Muscle of leg (tissue), 11 donors: ENCODE data around the gene CAMKMT. TPM values are rescaled to one million over a fixed set of nuclear protein-coding genes. Genes with fewer than 3 reads are reported as not detected.

Experiments
- DNase-seq: peaks from one replicate; pipeline ENCODE4 v3.0.0; 2013
- H3K27ac ChIP-seq: one replicate; pipeline ENCODE4 v1.5.1; 2013; ENCODE audit warnings: mild to moderate bottlenecking, low read length, control low read depth
- H3K27me3 ChIP-seq: one replicate; pipeline ENCODE4 v1.6.1; 2013; ENCODE audit warnings: low read length; ENCODE audit not compliant: control insufficient read depth, insufficient read depth
- H3K36me3 ChIP-seq: one replicate; pipeline ENCODE4 v1.6.1; 2013; ENCODE audit warnings: low read length; ENCODE audit not compliant: control insufficient read depth, insufficient read depth
- H3K4me1 ChIP-seq: one replicate; pipeline ENCODE4 v1.6.1; 2013; ENCODE audit warnings: low read length; ENCODE audit not compliant: control insufficient read depth, insufficient read depth
- H3K4me3 ChIP-seq: one replicate; pipeline ENCODE4 v1.5.1; 2013; ENCODE audit warnings: low read length, control low read depth
- H3K9me3 ChIP-seq: replicated peaks from 2 replicates; pipeline ENCODE4 v1.6.1; 2013; ENCODE audit warnings: low read depth, low read length; ENCODE audit not compliant: control insufficient read depth
- WGBS: methylation state at CpG from one replicate; pipeline ENCODE4 v1.1.5; 2013; ENCODE audit warnings: missing lambda C conversion rate; ENCODE audit not compliant: insufficient coverage; 5-methylcytosine and 5-hydroxymethylcytosine counted together
- polyA plus RNA-seq, 8 donors: library from polyadenylated mRNA; unstranded; fragments of 120-200 nt; gene quantifications; one replicate each; pipeline versions ENCODE4 v1.2.1 to v1.2.3, GENCODE V29; 2013; ENCODE audit warnings: inconsistent platforms in 1 of 8, low replicate concordance in 1 of 8; ENCODE audit not compliant: insufficient read length in 8 of 8, insufficient read depth in 1 of 8
- total RNA-seq: library from RNA; stranded (reverse); fragments of 120-200 nt; gene quantifications from one replicate; pipeline ENCODE4 v1.2.4, GENCODE V29; 2013

Gene CAMKMT
- total and polyA plus RNA-seq, 9 donors, result 3.8 to 6.1 (median 4.6) TPM

- Histone ChIP-seq H3K27me3 (no peaks in the 10 kb centered on the region), H3K4me1 (no peaks in the 10 kb centered on the region), H3K9me3 (no peaks in the 10 kb centered on the region), H3K4me3 (no peak overlapping the region), H3K36me3 (no peaks in the 10 kb centered on the region), H3K27ac (no peak overlapping the region)
- no peak for DNase-seq
- WGBS, result 100% methylated on average over 2 of the region's 5 CpGs
Measured at GRCh38 chr2:44655401-44655864, 293.7 kb downstream of the CAMKMT start.

GRCh38 chr2:44656460-44656859 lies 294.7 kb downstream of the CAMKMT start:
- Histone ChIP-seq H3K27ac (no peak overlapping the region), H3K27me3 (no peaks in the 10 kb centered on the region), H3K4me3 (no peak overlapping the region), H3K9me3 (no peaks in the 10 kb centered on the region), H3K36me3 (no peaks in the 10 kb centered on the region), H3K4me1 (no peaks in the 10 kb centered on the region)
- no peak for DNase-seq
- WGBS, result no CpG with 5 or more reads among the region's 2 CpGs

- no peaks in the 10 kb centered on the region for H3K9me3 ChIP-seq
- H3K4me3 ChIP-seq, result no peak overlapping the region
- H3K27ac ChIP-seq, result no peak overlapping the region
- no peaks in the 10 kb centered on the region for H3K36me3 ChIP-seq
- no CpG with 5 or more reads among the region's 1 CpG for WGBS
- H3K4me1 ChIP-seq, result no peaks in the 10 kb centered on the region
- no peak for DNase-seq
- H3K27me3 ChIP-seq, result no peaks in the 10 kb centered on the region
Measured at GRCh38 chr2:44663471-44664073, 301.8 kb downstream of the CAMKMT start.

GRCh38 chr2:44668336-44668735 lies 306.6 kb downstream of the CAMKMT start:
- H3K27ac ChIP-seq, result no peak overlapping the region
- no peaks in the 10 kb centered on the region for H3K27me3 ChIP-seq
- no peaks in the 10 kb centered on the region for H3K4me1 ChIP-seq
- H3K4me3 ChIP-seq, result no peak overlapping the region
- no peaks in the 10 kb centered on the region for H3K36me3 ChIP-seq
- DNase-seq, result no peak
- 65% methylated on average over 5 of the region's 5 CpGs for WGBS
- H3K9me3 ChIP-seq, result no peaks in the 10 kb centered on the region

GRCh38 chr2:44671276-44671675 lies 309.5 kb downstream of the CAMKMT start:
- no peak for DNase-seq
- Histone ChIP-seq H3K4me3 (no peak overlapping the region), H3K9me3 (no peaks in the 10 kb centered on the region), H3K36me3 (no peaks in the 10 kb centered on the region), H3K27me3 (no peaks in the 10 kb centered on the region), H3K4me1 (no peaks in the 10 kb centered on the region), H3K27ac (no peak overlapping the region)
- WGBS, result no CpG with 5 or more reads among the region's 2 CpGs

- Histone ChIP-seq H3K4me1 (no peaks in the 10 kb centered on the region), H3K4me3 (no peak overlapping the region), H3K9me3 (no peaks in the 10 kb centered on the region), H3K27ac (no peak overlapping the region), H3K27me3 (no peaks in the 10 kb centered on the region), H3K36me3 (no peaks in the 10 kb centered on the region)
- no peak for DNase-seq
- WGBS, result 67% methylated on average over 1 of the region's 5 CpGs
Measured at GRCh38 chr2:44671916-44672315, 310.2 kb downstream of the CAMKMT start.

GRCh38 chr2:44672431-44672830 lies 310.7 kb downstream of the CAMKMT start:
- Histone ChIP-seq H3K9me3 (no peaks in the 10 kb centered on the region), H3K4me3 (no peak overlapping the region), H3K4me1 (no peaks in the 10 kb centered on the region), H3K27me3 (no peaks in the 10 kb centered on the region), H3K27ac (no peak overlapping the region), H3K36me3 (no peaks in the 10 kb centered on the region)
- DNase-seq, result no peak
- no CpG with 5 or more reads among the region's 1 CpG for WGBS

- DNase-seq, result no peak
- no CpG with 5 or more reads among the region's 4 CpGs for WGBS
Measured at GRCh38 chr2:44674473-44675284, 312.9 kb downstream of the CAMKMT start.

GRCh38 chr2:44676379-44676778 lies 314.6 kb downstream of the CAMKMT start:
- Histone ChIP-seq H3K4me3 (no peak overlapping the region), H3K27ac (no peak overlapping the region), H3K27me3 (no peaks in the 10 kb centered on the region), H3K9me3 (no peaks in the 10 kb centered on the region), H3K36me3 (no peaks in the 10 kb centered on the region), H3K4me1 (peaks cover 9% of the 10 kb centered on the region)
- DNase-seq, result no peak
- 86% methylated on average over 2 of the region's 3 CpGs for WGBS

More at GRCh38 chr2:44674473-44675284, 312.9 kb downstream of the CAMKMT start:
- H3K9me3 ChIP-seq, result no peaks in the 10 kb centered on the region
- H3K4me1 ChIP-seq, result no peaks in the 10 kb centered on the region
- H3K36me3 ChIP-seq, result no peaks in the 10 kb centered on the region
- no peak overlapping the region for H3K4me3 ChIP-seq
- H3K27me3 ChIP-seq, result no peaks in the 10 kb centered on the region
- H3K27ac ChIP-seq, result no peak overlapping the region

GRCh38 chr2:44679584-44679983 lies 317.8 kb downstream of the CAMKMT start:
- H3K36me3 ChIP-seq, result no peaks in the 10 kb centered on the region
- WGBS, result no CpG with 5 or more reads among the region's 4 CpGs
- H3K4me1 ChIP-seq, result peaks cover 9% of the 10 kb centered on the region
- H3K9me3 ChIP-seq, result no peaks in the 10 kb centered on the region
- H3K4me3 ChIP-seq, result no peak overlapping the region
- DNase-seq, result no peak
- no peak overlapping the region for H3K27ac ChIP-seq
- H3K27me3 ChIP-seq, result no peaks in the 10 kb centered on the region
